CD4-positive, alpha-beta T cell treated with Interleukin-15 for 1 hour (primary cell): ENCODE data around the gene ZNF74.

Experiments used
- DNase-seq: peaks from one replicate; pipeline ENCODE4 v3.0.0-alpha.2; 2020

Gene ZNF74

GRCh38 chr22:20422271-20423007, 28.5 kb downstream of the ZNF74 start:
- DNase-seq, result no peak

GRCh38 chr22:20423008-20423905, 29.3 kb downstream of the ZNF74 start:
- no peak for DNase-seq

GRCh38 chr22:20423906-20424551, 30.1 kb downstream of the ZNF74 start:
- no peak for DNase-seq

GRCh38 chr22:20424568-20424931, 30.6 kb downstream of the ZNF74 start:
- DNase-seq, result no peak

GRCh38 chr22:20424932-20425565, 31.1 kb downstream of the ZNF74 start:
- no peak for DNase-seq

GRCh38 chr22:20425566-20426258, 31.8 kb downstream of the ZNF74 start:
- DNase-seq, result no peak

GRCh38 chr22:20426259-20426615, 32.3 kb downstream of the ZNF74 start:
- DNase-seq, result no peak

GRCh38 chr22:20427104-20427944, 33.4 kb downstream of the ZNF74 start:
- DNase-seq, result no peak

- no peak for DNase-seq
Observed at GRCh38 chr22:20427945-20428417, 34.0 kb downstream of the ZNF74 start.

- no peak for DNase-seq
Observed at GRCh38 chr22:20428496-20429253, 34.7 kb downstream of the ZNF74 start.

- DNase-seq, result peak; percentile 81
Observed at GRCh38 chr22:20429254-20430100, 35.5 kb downstream of the ZNF74 start.

GRCh38 chr22:20430101-20430719, 36.3 kb downstream of the ZNF74 start:
- no peak for DNase-seq

GRCh38 chr22:20430720-20431510, 37.0 kb downstream of the ZNF74 start:
- DNase-seq, result peak; percentile 59

GRCh38 chr22:20431511-20432192, 37.7 kb downstream of the ZNF74 start:
- no peak for DNase-seq

- no peak for DNase-seq
Observed at GRCh38 chr22:20432244-20432686, 38.3 kb downstream of the ZNF74 start.

- DNase-seq, result no peak
Observed at GRCh38 chr22:20433191-20433590, 39.2 kb downstream of the ZNF74 start.

- no peak for DNase-seq
Observed at GRCh38 chr22:20433686-20434241, 39.8 kb downstream of the ZNF74 start.
